HCT116 (cell line): ENCODE measurements around the gene AKAP13. TPM values are rescaled to one million over a fixed set of nuclear protein-coding genes. Genes with fewer than 3 reads are reported as not detected.

Experiments
- ATAC-seq: fragments of 200-7000 bp; cut with Tn5 transposase; 2 replicates; pipeline ENCODE4 v1.9.1; 2020; ENCODE audit warnings: mild to moderate bottlenecking, moderate library complexity
- BruUV-seq: library from RNA; stranded (reverse); fragments of 400-500 nt; replicated peaks from 2 replicates; lab custom pipeline; 2021; lab: Mats Ljungman, UMichigan
- CTCF ChIA-PET: fragments of 300-600 bp; sonication (Branson Sonifier 250); formaldehyde crosslinking; loops from one replicate; lab custom pipeline; 2021; ENCODE audit warnings: antibody characterized with exemption; lab: Charles Lee
- POLR2A ChIA-PET: fragments of 300-600, 350-600 bp; sonication (Branson Sonifier 250); formaldehyde crosslinking; loops from one replicate; lab custom pipeline; 2021; ENCODE audit warnings: antibody characterized with exemption; lab: Charles Lee
- RAD21 ChIA-PET, 2 experiments: fragments of 300-600 bp; sonication (Branson Sonifier 250); formaldehyde crosslinking; loops; one replicate each; lab custom pipeline; 2023; ENCODE audit warnings: low total read pairs in 2 of 2; ENCODE audit not compliant: uncharacterized antibody in 2 of 2, unreplicated experiment in 2 of 2, low non-redundant PET in 1 of 2; lab: Charles Lee
- DNase-seq: peaks from one replicate; pipeline ENCODE4 v3.0.0-alpha.2; 2010; ENCODE audit warnings: low read depth, low spot score
- H2AFZ ChIP-seq: fragments of 200-600 bp; shearing (Covaris generic), sonication (generic); 2 replicates; pipeline ENCODE4 v1.6.1; 2017; ENCODE audit warnings: low read depth, mixed run types, mixed read lengths, antibody characterized with exemption, low read length; ENCODE audit not compliant: poor library complexity, severe bottlenecking
- H3K27ac ChIP-seq: 2 replicates; pipeline ENCODE4 v1.5.1; 2012; ENCODE audit warnings: low read depth, low read length
- H3K27me3 ChIP-seq: fragments of 200-600 bp; sonication (generic); 2 replicates; pipeline ENCODE4 v1.6.1; 2016; ENCODE audit warnings: mixed run types, low read length, mixed read lengths; ENCODE audit not compliant: insufficient read depth
- H3K36me3 ChIP-seq, 2 experiments: fragments of 200-500 bp in 1 of 2; fragments of 200-600 bp in 1 of 2; sonication (Bioruptor generic) in 1 of 2; sonication (generic) in 1 of 2; 2 replicates each; pipeline versions ENCODE4 v1.5.1 to v1.6.1; 2014 to 2016; ENCODE audit warnings: low read length in 2 of 2, inconsistent platforms in 1 of 2, mixed read lengths in 1 of 2, mixed run types in 1 of 2; ENCODE audit not compliant: insufficient read depth in 2 of 2, control insufficient read depth in 1 of 2
- H3K4me1 ChIP-seq, 2 experiments: fragments of 200-600 bp in 1 of 2; sonication (generic) in 1 of 2; 2 replicates each; pipeline versions ENCODE4 v1.5.1 to v1.6.1; 2012 to 2017; ENCODE audit warnings: low read length in 2 of 2, inconsistent platforms in 1 of 2, mild to moderate bottlenecking in 1 of 2, mixed read lengths in 1 of 2, mixed run types in 1 of 2, moderate library complexity in 1 of 2; ENCODE audit not compliant: insufficient read depth in 2 of 2, control insufficient read depth in 1 of 2
- H3K4me2 ChIP-seq: fragments of 200-600 bp; sonication (generic); 2 replicates; pipeline ENCODE4 v1.6.1; 2017; ENCODE audit warnings: mixed run types, low read length, mixed read lengths
- H3K4me3 ChIP-seq, 2 experiments: fragments of 200-600 bp in 1 of 2; sonication (generic) in 1 of 2; replicated peaks in 1 of 2; 2 replicates each; pipeline ENCODE4 v1.5.1; 2011 to 2016; ENCODE audit warnings: low read length in 2 of 2, control low read depth in 1 of 2, low read depth in 1 of 2, mild to moderate bottlenecking in 1 of 2, mixed read lengths in 1 of 2, mixed run types in 1 of 2
- H3K79me2 ChIP-seq: fragments of 200-600 bp; sonication (generic); 2 replicates; pipeline ENCODE4 v1.6.1; 2017; ENCODE audit warnings: mild to moderate bottlenecking, mixed run types, low read length, moderate library complexity, mixed read lengths; ENCODE audit not compliant: insufficient read depth
- H3K9ac ChIP-seq: fragments of 200-600 bp; sonication (generic); 2 replicates; pipeline ENCODE4 v1.6.1; 2016; ENCODE audit warnings: low read length, mixed read lengths
- H3K9me2 ChIP-seq: fragments of 200-600 bp; sonication (generic), shearing (Covaris generic); 2 replicates; pipeline ENCODE4 v1.6.1; 2017; ENCODE audit warnings: mixed run types, mild to moderate bottlenecking, moderate library complexity; ENCODE audit not compliant: insufficient read depth
- H3K9me3 ChIP-seq, 2 experiments: fragments of 200-500 bp in 1 of 2; fragments of 200-600 bp in 1 of 2; sonication (Bioruptor generic) in 1 of 2; sonication (generic) in 1 of 2; 2 replicates each; pipeline ENCODE4 v1.6.1; 2014 to 2017; ENCODE audit warnings: low read length in 2 of 2, mixed read lengths in 2 of 2, inconsistent platforms in 1 of 2, low read depth in 1 of 2, mild to moderate bottlenecking in 1 of 2, mixed run types in 1 of 2, moderate library complexity in 1 of 2; ENCODE audit not compliant: control insufficient read depth in 1 of 2, insufficient read depth in 1 of 2
- H4K20me1 ChIP-seq: fragments of 200-600 bp; sonication (generic), shearing (Covaris generic); 2 replicates; pipeline ENCODE4 v1.6.1; 2017; ENCODE audit warnings: mixed run types, mild to moderate bottlenecking, moderate library complexity; ENCODE audit not compliant: insufficient read depth
- CEBPB ChIP-seq: IDR thresholded peaks from 2 replicates; pipeline ENCODE4 v1.6.1; 2012; ENCODE audit warnings: low read depth
- EZH2phosphoT487 ChIP-seq: fragments of 200-600 bp; IDR thresholded peaks from 2 replicates; pipeline ENCODE4 v1.6.1; 2018; ENCODE audit warnings: antibody characterized with exemption, borderline replicate concordance
- SP1 ChIP-seq: IDR thresholded peaks from 2 replicates; pipeline ENCODE4 v1.6.1; 2012; ENCODE audit warnings: low read depth
- intact Hi-C: fragments of 100-400 bp; cut with micrococcal nuclease; formaldehyde crosslinking; loops from 2 replicates; pipeline ENCODE4 v1.10.0; 2022
- total RNA-seq: library from RNA; stranded (reverse); gene quantifications from one replicate; pipeline ENCODE4 v1.2.1, GENCODE V29; 2021; ENCODE audit not compliant: unreplicated experiment
- TF ChIP-seq, protein P1 (sequence below): IDR thresholded peaks from 2 replicates; pipeline ENCODE4 v1.6.1; 2012

The AKAP13 gene
- total RNA-seq, 1 experiment from 2014 or later: 43.1 TPM

- POLR2A ChIA-PET: interaction anchor here (1.0 kb wide), 1 partner anchor 8 kb away, joined by 3 read pairs; no protein-coding TSS in a partner anchor
- intact Hi-C loops: no loop called here
- BruUV-seq: no TSS peak
Observed at GRCh38 chr15:85778107-85778776, 397.8 kb downstream of the AKAP13 start.

GRCh38 chr15:85779249-85779648 lies 398.8 kb downstream of the AKAP13 start:
- no peaks in the 10 kb centered on the region for H4K20me1 ChIP-seq
- ChIA-PET RAD21 (no interaction called here), POLR2A (no interaction called here)
- BruUV-seq: no TSS peak
- intact Hi-C loops: no loop called here
- H2AFZ ChIP-seq: no peak overlapping the region
- no peak overlapping the region for H3K9ac ChIP-seq
- H3K9me2 ChIP-seq: no peaks in the 10 kb centered on the region
- ATAC-seq (no peak), DNase-seq (no peak)
- H3K4me3 ChIP-seq: no peak overlapping the region
- H3K4me1 ChIP-seq: no peaks in the 10 kb centered on the region
- no peak overlapping the region for H3K27ac ChIP-seq
- TF ChIP-seq SP1: no peak
- TF ChIP-seq, protein P1, sequence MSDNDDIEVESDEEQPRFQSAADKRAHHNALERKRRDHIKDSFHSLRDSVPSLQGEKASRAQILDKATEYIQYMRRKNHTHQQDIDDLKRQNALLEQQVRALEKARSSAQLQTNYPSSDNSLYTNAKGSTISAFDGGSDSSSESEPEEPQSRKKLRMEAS: no peak
- TF ChIP-seq, all 23 proteins: peak for 0
- Histone ChIP-seq H3K79me2 (peaks cover 13% of the 10 kb centered on the region; the same call in 1 of the 2 replicates), H3K27me3 (no peaks in the 10 kb centered on the region), H3K36me3 (no peaks in the 10 kb centered on the region), H3K9me3 (no peaks in the 10 kb centered on the region), H3K4me2 (no peak overlapping the region)
- CTCF ChIA-PET: no interaction called here

More at GRCh38 chr15:85778107-85778776, 397.8 kb downstream of the AKAP13 start:
- Histone ChIP-seq H3K79me2 (peaks cover 13% of the 10 kb centered on the region; the same call in 1 of the 2 replicates), H3K9me3 (no peaks in the 10 kb centered on the region), H3K36me3 (no peaks in the 10 kb centered on the region), H3K4me1 (no peaks in the 10 kb centered on the region), H3K4me2 (no peak overlapping the region), H3K9ac (no peak overlapping the region), H3K27me3 (no peaks in the 10 kb centered on the region), H3K27ac (no peak overlapping the region), H4K20me1 (no peaks in the 10 kb centered on the region), H2AFZ (no peak overlapping the region), H3K9me2 (no peaks in the 10 kb centered on the region), H3K4me3 (no peak overlapping the region)
- ChIA-PET CTCF (interaction anchor here (1.0 kb wide), 1 partner anchor 23 kb away, joined by 3 read pairs; no protein-coding TSS in a partner anchor), RAD21 (no interaction called here)
- no peak for ATAC-seq
- no peak for TF ChIP-seq CEBPB
- TF ChIP-seq EZH2phosphoT487: no peak
- DNase-seq: no peak
